Mammary epithelial cell (primary cell): ENCODE results near the gene SLCO1B3.

Experiments used
- CTCF ChIP-seq, 2 donors: IDR thresholded peaks in 1 of 2; conservative IDR thresholded peaks in 1 of 2; 2 replicates each; pipeline ENCODE4 v1.5.1; 2011 to 2012; ENCODE audit warnings: inconsistent platforms in 2 of 2, low read length in 2 of 2, mild to moderate bottlenecking in 2 of 2, control low read depth in 1 of 2, low read depth in 1 of 2; ENCODE audit not compliant: insufficient read depth in 1 of 2; ENCODE audit errors: extremely low read depth in 1 of 2
- EZH2 ChIP-seq: IDR thresholded peaks from 2 replicates; pipeline ENCODE4 v1.6.1; 2012; ENCODE audit warnings: low read length, inconsistent platforms, borderline replicate concordance

DNA sequence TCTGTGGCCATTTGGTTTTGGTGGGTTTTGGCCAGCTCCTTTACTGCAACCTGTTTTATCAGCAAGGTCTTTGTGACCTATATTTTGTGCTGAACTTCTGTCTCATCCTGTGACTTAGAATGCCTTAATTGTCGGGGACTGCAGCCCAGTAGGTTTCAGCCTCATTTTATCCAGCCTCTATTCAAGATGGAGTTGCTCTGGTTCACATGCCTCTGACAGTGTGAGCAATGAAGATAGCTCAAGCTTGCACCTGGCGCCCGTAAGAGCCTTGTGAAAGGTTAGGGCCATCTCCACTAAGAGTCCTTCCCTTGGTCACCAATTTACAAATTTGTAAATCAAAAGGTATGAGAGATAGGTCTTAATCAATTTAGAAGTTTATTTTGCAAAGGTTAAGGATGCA is 19.4 kb downstream of the SLCO1B3 start:
- TF ChIP-seq EZH2 = no peak
- no peak for TF ChIP-seq CTCF (conservative IDR thresholded peaks at IDR 0.05 in 1 of 2, IDR thresholded peaks at IDR 0.05 in 1 of 2; ENCODE audit: extremely low read depth in 1 of 2, insufficient read depth in 1 of 2, low read depth in 1 of 2, low read length in 2 of 2)
